GOT3 (cell line): Measurements from ENCODE around the gene RETREG1.
"Not testable (repeated sequence)": the region's sequence is repeated elsewhere in the genome, so short reads cannot be mapped to it uniquely, and the experiment has no call there.

Experiments
- DNase-seq: peaks from one replicate; lab custom pipeline; 2025; ENCODE audit warnings: mixed read lengths; lab: John Stamatoyannopoulos, UW

RETREG1 gene

DNA sequence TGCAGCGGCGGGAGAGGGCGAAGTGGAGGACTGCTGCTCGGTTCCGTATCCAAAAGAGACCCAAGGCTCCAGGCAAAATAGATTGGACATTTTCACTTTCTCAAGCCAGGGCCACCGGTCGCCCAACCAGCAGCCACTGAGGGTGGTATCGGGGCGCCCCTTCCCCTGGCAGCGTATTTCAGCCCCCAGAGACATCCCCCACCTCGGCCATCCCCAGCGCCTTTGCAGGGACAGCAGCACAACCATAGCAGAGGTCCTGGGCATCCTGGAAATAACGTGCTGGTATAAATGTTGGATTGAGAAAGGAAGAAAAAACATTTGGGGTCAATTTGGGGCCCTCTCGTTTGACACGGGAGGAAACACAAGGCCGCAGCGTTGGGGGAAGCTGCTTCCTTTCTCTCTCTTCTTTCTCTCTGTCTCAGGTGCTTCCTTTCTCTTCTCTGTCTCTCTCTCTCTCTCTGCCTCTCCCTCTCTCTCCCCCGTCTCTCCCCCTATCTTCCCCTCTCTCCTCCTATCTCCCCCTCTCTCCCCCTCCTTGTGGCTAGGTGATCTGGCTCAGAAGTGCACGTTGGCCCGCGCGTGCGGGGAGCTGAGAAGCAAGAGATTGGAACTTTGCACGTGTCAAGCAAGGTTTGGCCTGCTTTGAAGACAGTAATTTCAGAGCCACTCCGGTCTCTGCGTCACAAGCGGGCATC, 624 bp upstream of the RETREG1 start:
- no peak for DNase-seq

GRCh38 chr5:16615741-16616535, 859 bp downstream of the RETREG1 start:
- no peak for DNase-seq

GRCh38 chr5:16612007-16612406, 4.8 kb downstream of the RETREG1 start:
- no peak for DNase-seq

DNA sequence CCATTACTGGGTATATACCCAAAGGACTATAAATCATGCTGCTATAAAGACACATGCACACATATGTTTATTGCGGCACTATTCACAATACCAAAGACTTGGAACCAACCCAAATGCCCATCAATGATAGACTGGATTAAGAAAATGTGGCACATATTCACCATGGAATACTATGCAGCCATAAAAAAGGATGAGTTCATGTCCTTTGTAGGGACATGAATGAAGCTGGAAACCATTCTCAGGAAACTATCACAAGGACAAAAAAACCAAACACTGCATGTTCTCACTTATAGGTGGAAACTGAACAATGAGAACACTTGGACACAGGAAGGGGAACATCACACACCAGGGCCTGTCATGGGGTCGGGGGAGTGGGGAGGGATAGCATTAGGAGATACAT, 5.9 kb downstream of the RETREG1 start:
- DNase-seq, result not testable (repeated sequence)

DNA sequence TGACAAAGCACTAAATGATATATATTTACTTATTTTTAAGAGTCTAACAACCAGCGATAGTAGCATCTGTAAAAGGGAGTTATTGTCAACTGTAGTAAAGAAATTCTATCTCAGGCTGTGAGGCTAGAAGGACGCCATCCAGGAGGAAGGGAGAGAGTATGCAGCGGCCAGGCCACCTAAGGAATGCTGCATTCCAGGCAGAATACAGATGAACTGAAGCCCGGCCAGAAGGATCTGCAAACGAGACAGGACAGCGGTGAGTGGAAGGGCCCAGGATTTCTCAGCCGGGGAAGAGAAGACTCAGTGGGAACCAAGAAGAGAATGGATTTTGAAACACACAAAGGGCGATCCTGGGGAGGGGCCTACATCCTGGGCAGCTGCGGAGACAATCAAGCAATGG, 7.4 kb downstream of the RETREG1 start:
- no peak for DNase-seq

- no peak for DNase-seq
These were observed 10.2 kb downstream of the RETREG1 start for GRCh38 chr5:16606628-16607027.

DNA sequence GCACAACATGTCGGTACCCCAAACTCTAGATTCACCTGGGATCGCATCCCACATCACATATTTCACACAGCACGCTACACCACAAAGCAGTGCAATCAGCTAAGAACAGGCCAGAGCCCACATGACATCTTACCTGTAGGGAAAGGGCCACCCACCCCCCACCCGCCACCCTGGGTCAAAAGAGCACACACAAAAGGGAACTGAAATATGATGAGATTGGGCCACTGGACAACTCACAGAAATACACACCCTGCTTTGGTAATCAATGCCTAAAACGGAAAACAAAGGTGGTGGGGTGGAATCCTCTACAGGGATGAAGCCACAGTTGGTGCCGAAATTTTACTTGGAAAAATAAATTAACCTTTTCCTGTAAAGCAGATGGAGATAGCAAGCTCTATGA, 13.1 kb downstream of the RETREG1 start:
- DNase-seq, result no peak

DNA sequence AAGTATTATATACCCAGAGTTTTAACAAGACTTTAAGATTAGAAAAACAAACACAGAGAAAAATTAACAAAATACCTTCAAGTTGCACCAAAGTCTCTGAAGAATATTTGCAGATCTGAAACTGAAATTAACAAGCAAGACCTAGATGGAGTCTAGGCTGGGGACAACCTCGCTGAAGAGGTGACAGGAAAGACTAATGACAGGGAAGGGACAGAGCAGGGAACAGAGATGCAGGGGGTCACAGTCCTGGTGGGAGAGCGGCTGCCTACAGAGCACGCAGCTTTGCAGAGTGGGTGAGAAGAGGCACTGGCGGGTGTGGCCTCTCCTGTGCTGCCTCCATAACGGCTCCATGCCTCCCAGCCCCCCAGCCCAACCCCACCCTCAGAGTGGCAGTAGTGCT, 13.5 kb downstream of the RETREG1 start:
- no peak for DNase-seq

- no peak for DNase-seq
These were observed 14.6 kb downstream of the RETREG1 start for GRCh38 chr5:16602182-16602581.

DNA sequence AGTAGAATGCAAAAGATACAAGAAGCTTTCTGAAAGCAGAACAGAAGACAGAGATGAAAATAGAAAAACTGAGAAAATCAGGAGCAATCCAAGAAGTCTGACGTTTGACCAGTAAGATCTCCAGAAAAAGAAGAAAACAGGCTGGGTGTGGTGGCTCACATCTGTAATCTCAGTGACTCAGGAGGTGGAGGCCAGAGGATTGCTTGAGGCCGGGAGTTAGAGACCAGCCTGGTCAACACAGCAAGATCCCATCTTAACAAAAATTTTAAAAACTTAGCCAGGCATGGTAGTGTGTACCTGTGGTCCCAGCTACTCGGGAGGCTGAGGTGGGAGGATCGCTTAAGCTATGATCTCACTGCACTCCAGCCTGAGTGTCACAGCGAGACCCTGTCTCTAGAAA, 15.9 kb downstream of the RETREG1 start:
- DNase-seq, result no peak

DNA sequence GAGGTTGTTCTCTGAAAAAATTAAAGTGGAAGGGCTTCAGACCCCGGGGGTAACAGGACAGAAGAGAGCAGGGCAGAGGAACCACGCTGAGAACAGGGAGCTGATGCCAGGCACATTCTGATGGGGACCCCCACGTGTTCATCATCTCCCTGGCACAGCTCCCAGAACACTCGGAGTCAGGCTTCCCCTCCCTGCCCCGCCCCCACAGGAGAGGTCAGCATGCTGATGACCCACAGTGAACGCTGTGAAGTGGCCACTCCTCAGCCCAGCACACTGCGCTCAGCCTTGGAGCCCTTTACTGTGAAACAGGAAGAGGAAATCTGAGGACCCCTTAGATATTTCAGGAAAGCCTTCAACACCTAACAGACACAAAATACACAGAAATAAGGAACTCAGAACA, 16.4 kb downstream of the RETREG1 start:
- no peak for DNase-seq

- DNase-seq, result no peak
These were observed 18.7 kb downstream of the RETREG1 start for GRCh38 chr5:16597946-16598694.

GRCh38 chr5:16596581-16596940, 20.2 kb downstream of the RETREG1 start:
- no peak for DNase-seq

GRCh38 chr5:16595881-16596580, 20.8 kb downstream of the RETREG1 start:
- DNase-seq, result no peak

DNA sequence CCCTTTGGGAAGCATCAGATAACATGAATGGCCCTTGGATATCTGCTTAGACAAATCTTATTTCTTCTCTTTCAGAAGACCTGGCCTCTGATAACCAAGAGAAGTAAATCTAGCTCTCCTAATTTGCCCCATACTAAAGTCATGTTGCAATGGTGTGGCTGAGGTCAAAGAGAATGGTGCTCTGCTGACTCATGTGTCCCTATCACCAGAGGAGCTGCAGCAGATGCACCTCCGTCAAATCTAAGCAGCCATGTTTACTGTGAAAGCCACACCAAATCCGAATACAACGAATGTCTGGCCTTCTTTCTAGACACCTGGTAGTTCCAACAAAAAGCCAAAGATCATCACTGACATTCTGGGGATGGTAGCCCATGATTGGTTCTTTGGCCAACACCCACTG, 23.2 kb downstream of the RETREG1 start:
- DNase-seq, result no peak

GRCh38 chr5:16593013-16593412, 23.8 kb downstream of the RETREG1 start:
- no peak for DNase-seq

- no peak for DNase-seq
These were observed 24.5 kb downstream of the RETREG1 start for GRCh38 chr5:16592255-16592654.

DNA sequence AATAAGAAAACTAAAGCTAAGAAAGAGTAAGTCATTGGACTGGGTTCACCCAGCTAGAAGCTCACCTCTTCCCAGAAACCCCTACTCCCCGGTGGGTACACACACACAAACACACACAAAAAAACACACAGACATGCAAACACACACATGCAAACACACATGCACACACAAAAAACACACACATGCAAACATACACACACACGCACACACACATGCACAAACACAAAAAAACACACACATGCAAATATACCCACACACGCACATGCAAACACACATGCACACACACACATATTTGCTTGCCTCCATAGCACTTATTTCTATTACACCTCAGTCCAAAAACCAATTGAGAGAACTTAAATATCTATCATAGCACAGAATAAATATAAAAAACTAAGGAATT, 26.1 kb downstream of the RETREG1 start:
- DNase-seq, result no peak

DNA sequence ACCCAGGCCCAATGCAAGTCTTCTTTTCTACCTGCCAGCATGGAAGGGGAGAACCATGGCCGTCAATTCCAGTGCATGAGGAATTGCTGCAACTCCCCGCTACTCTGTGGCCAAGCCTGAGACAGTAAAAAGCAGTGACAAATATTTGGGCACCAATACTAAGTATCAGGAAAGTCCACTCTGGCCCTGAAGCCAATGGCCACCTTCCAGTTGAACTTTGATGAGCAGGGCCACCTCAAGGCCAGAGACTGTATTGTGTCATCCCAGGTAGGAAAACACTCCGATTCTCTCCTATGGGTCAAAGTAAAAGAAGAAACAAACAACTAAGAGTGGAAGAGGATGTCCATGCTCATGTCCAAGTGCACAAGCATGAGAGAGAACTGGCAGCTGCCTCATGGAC, 27.1 kb downstream of the RETREG1 start:
- no peak for DNase-seq

DNA sequence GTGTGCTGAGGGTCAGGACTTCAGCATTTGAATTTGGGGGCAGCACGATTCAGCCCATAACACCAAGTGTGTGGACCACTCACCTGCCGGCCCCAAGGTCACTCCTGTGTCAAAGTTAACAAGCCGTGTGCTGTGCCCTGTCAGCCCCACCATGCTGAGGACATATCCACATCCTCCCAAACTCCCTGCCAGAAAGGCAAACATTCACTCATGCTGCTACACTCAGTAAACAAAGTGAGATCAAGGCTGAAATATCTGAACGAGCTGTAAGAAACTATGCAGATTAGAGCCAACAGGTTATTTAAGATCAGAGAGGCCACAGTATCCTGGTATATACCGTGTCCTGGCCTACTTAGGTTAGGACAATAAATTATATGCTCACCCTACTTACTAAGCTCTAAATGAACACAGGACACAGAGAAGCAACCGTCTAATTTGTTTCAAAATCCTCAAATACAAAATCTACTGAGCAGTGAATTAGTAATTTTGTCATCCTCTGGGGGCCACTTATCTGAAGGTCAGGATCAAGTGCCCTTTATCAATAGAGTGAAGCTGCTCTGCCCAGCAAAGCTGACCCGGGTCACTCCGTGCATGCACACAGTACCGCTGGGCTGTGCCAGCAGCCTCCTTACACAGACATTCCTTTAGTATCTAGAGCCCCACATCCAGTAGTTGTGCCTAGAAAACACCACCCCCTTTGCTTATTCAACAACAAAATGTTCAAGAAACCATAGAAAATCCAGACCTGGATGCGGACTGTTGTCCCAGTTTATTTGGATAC, 28.2 kb downstream of the RETREG1 start:
- DNase-seq, result no peak

- DNase-seq, result no peak
These were observed 30.2 kb downstream of the RETREG1 start for GRCh38 chr5:16586556-16586955.
